A673 (cell line): ENCODE results near the gene IMP4.

Experiments used
- EZH2 ChIP-seq: fragments of 200-600 bp; sonication (generic); IDR thresholded peaks from 2 replicates; pipeline ENCODE4 v1.6.1; 2017; ENCODE audit warnings: borderline replicate concordance, low read depth, mild to moderate bottlenecking, mixed read lengths, antibody characterized with exemption, low read length; ENCODE audit not compliant: poor library complexity, severe bottlenecking
- TF ChIP-seq, protein P1 (sequence below): fragments of 300-800, 200-600 bp; sonication (generic); conservative IDR thresholded peaks from 2 replicates; pipeline ENCODE4 v1.5.1; 2017; ENCODE audit warnings: low read depth, mild to moderate bottlenecking, antibody characterized with exemption, low read length, moderate library complexity, mixed read lengths

DNA sequence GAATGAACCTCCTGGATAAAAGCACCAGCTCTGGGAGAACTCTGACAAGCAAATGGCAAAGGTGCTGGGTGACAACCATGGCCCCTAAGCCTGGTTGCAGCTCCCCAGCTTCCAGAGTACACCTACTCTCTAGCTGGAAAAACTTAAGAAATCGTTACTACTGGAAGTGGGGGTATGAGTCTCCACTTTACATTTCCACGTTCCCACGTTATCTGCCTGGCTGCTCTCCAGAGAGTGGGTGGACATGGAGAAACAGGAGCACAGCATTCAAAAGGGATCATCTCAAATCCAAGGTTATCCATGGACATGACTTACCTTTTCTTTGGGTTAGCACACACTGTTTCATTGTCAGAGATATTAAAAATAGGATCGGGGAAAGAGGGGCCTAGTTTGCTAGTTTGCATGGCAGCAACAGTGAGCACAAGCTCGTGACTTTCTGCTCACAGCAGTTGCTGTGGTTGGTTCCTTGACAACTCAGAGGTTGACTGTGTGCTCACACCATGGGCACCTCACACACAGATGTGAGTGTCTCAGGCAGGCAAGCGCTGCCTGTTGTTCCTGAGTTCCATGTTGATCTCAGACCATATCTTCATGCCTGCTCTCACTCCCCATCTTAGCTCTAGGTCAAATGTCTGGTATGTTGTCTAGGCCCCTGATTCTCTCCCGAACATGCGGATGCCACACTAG is 45.7 kb downstream of the IMP4 start:
- TF ChIP-seq, protein P1, sequence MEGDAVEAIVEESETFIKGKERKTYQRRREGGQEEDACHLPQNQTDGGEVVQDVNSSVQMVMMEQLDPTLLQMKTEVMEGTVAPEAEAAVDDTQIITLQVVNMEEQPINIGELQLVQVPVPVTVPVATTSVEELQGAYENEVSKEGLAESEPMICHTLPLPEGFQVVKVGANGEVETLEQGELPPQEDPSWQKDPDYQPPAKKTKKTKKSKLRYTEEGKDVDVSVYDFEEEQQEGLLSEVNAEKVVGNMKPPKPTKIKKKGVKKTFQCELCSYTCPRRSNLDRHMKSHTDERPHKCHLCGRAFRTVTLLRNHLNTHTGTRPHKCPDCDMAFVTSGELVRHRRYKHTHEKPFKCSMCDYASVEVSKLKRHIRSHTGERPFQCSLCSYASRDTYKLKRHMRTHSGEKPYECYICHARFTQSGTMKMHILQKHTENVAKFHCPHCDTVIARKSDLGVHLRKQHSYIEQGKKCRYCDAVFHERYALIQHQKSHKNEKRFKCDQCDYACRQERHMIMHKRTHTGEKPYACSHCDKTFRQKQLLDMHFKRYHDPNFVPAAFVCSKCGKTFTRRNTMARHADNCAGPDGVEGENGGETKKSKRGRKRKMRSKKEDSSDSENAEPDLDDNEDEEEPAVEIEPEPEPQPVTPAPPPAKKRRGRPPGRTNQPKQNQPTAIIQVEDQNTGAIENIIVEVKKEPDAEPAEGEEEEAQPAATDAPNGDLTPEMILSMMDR, result no peak
- no peak for TF ChIP-seq EZH2
